HG03060 (cell line): ENCODE measurements around the gene ITGB5.

Source experiments
- ATAC-seq: cut with Tn5 transposase; IDR thresholded peaks from one replicate; pipeline ENCODE4 v1.9.1; 2021; ENCODE audit warnings: low read depth, moderate number of reproducible peaks; ENCODE audit not compliant: unreplicated experiment

ITGB5 gene

GRCh38 chr3:124896824-124897526, 9.8 kb upstream of the ITGB5 start:
- no peak for ATAC-seq

GRCh38 chr3:124895756-124896155, 8.6 kb upstream of the ITGB5 start:
- no peak for ATAC-seq

- no peak for ATAC-seq
These were observed 6.4 kb upstream of the ITGB5 start for GRCh38 chr3:124893526-124893925.

- no peak for ATAC-seq
These were observed 3.5 kb upstream of the ITGB5 start for GRCh38 chr3:124890573-124891190.

- no peak for ATAC-seq
These were observed 1.6 kb upstream of the ITGB5 start for GRCh38 chr3:124888482-124889441.

- no peak for ATAC-seq
These were observed 750 bp upstream of the ITGB5 start for GRCh38 chr3:124887932-124888298.

- ATAC-seq: no peak
These were observed 753 bp downstream of the ITGB5 start for GRCh38 chr3:124886168-124887056.

GRCh38 chr3:124885466-124886167, 1.5 kb downstream of the ITGB5 start:
- no peak for ATAC-seq

GRCh38 chr3:124884474-124885101, 2.6 kb downstream of the ITGB5 start:
- ATAC-seq: no peak

- ATAC-seq: no peak
These were observed 3.2 kb downstream of the ITGB5 start for GRCh38 chr3:124883766-124884473.

GRCh38 chr3:124882816-124883747, 4.1 kb downstream of the ITGB5 start:
- ATAC-seq: no peak

- no peak for ATAC-seq
These were observed 5.0 kb downstream of the ITGB5 start for GRCh38 chr3:124881976-124882697.

GRCh38 chr3:124879337-124879680, 7.9 kb downstream of the ITGB5 start:
- no peak for ATAC-seq

GRCh38 chr3:124878561-124879336, 8.4 kb downstream of the ITGB5 start:
- no peak for ATAC-seq

- no peak for ATAC-seq
These were observed 9.5 kb downstream of the ITGB5 start for GRCh38 chr3:124877674-124878073.

GRCh38 chr3:124876401-124876878, 10.7 kb downstream of the ITGB5 start:
- no peak for ATAC-seq
